NCI-H748 treated with DMSO at 0.1 percent for 48 hours (cell line): Measurements from ENCODE around the gene TYW3.
A peak's percentile ranks its signal among the peaks of the same experiment; 100 is the strongest.
"Not testable (repeated sequence)": the region's sequence is repeated elsewhere in the genome, so short reads cannot be mapped to it uniquely, and the experiment has no call there.

Experiments
- DNase-seq: peaks from one replicate; lab custom pipeline; 2025; lab: John Stamatoyannopoulos, UW

The TYW3 gene

GRCh38 chr1:74731399-74732052 is 1.4 kb upstream of the TYW3 start:
- no peak for DNase-seq

DNA sequence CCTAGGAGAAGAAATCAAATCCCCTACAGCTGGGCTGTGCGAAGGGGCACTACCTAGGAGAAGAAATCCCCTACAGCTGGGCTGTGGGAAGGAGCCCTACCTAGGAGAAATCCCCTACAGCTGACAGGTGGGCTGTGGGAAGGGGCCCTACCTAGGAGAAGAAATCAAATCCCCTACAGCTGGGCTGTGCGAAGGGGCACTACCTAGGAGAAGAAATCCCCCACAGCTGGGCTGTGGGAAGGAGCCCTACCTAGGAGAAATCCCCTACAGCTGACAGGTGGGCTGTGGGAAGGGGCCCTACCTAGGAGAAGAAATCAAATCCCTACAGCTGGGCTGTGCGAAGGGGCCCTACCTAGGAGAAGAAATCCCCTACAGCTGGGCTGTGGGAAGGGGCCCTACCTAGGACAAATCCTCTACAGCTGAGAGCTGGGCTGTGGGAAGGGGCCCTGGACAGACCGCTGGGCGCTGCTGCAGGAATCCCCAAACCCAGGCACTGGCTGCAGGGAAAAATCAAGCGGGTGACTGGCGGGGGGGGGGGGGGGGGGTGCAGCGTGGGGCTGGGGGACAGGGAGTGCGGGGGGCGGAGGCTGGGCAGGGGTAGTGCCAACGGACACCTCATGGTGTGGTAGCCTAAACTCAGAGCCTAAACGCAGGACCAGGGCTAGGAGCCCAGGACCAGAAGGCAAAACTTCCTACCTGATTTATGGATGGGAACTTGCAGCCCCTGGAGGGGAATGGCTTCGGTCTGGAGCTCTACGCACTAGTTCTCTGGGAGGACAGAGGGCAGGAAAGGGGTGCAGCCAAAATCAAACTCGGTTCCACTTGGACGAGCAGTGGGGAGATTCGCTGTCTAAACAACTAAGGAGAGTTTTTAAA is 643 bp upstream of the TYW3 start:
- DNase-seq, result not testable (repeated sequence)

DNA sequence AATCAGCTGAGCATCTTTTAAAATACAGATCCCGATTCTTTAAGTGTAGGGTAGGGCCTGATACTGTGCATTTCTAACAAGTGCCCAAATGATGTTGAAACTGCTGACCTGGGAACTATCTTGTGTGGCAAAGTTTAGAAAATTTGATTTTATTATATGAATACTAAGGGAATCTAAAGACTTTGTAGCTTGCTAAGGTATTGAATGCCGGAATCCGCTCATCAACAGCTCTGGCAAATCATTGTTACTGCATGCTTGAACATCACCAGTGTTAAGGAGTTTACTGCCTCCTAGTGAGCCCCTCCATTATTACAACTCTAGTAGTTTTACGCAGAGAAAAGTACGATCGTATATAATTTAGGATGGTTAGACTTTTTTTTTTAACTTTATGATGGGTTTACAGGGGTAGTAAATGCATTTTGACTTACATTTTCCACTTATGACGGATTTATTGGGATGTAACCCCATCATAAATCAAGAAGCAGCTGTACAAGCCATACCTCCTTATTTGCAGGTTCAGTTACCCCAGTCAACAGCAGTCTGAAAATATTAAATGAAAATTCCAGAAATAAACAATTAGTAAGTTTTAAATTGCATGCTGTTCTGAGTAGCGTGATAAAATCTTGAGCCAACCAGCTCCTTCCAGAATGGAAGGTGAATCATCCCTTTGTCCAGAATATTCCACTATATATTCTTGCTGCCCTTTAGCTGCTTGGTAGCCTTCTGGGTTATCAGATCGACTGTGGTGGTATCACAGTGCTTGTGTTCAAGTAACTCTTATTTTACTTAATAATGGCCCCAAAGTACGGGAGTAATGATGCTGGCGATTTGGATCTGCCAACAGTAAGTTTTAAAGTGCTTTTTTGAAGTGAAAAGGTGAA is 892 bp downstream of the TYW3 start:
- DNase-seq, result peak; percentile 69

- DNase-seq, result no peak
These were observed 4.4 kb downstream of the TYW3 start for GRCh38 chr1:74737333-74737732.

- DNase-seq, result not testable (repeated sequence)
These were observed 7.5 kb downstream of the TYW3 start for GRCh38 chr1:74740307-74740980.

GRCh38 chr1:74745247-74745646 is 12.3 kb downstream of the TYW3 start:
- DNase-seq, result not testable (repeated sequence)

GRCh38 chr1:74748960-74749359 is 16.0 kb downstream of the TYW3 start:
- no peak for DNase-seq

GRCh38 chr1:74753104-74753503 is 20.2 kb downstream of the TYW3 start:
- DNase-seq, result no peak

- no peak for DNase-seq
These were observed 22.5 kb downstream of the TYW3 start for GRCh38 chr1:74755475-74755874.

- DNase-seq, result not testable (repeated sequence)
These were observed 23.7 kb downstream of the TYW3 start for GRCh38 chr1:74756650-74757049.

GRCh38 chr1:74763807-74764206 is 30.9 kb downstream of the TYW3 start:
- DNase-seq, result no peak

GRCh38 chr1:74766579-74766978 is 33.6 kb downstream of the TYW3 start:
- DNase-seq, result no peak

DNA sequence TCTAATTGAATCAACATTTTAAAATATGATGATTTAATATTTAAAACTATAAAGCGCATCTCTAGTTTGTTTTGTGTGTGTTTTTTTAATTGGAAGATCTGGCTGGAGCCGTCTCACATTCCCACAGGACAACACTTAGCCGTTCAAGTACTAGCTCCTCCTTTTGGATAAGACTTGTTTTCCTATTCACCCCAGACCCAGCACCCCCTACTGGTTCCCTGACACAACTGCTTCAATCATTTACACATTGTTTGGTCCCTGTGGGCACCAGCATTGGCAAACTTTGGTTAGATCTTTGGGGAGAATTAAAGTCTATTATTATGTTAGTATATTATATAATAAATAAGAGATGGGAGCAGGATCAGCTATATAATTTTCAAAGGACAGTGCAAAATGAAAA is 34.5 kb downstream of the TYW3 start:
- no peak for DNase-seq

GRCh38 chr1:74771913-74772515 is 39.1 kb downstream of the TYW3 start:
- peak; percentile 58 for DNase-seq

GRCh38 chr1:74772945-74773344 is 40.0 kb downstream of the TYW3 start:
- no peak for DNase-seq

GRCh38 chr1:74773582-74773981 is 40.6 kb downstream of the TYW3 start:
- DNase-seq, result no peak

- no peak for DNase-seq
These were observed 42.8 kb downstream of the TYW3 start for GRCh38 chr1:74775735-74776134.

DNA sequence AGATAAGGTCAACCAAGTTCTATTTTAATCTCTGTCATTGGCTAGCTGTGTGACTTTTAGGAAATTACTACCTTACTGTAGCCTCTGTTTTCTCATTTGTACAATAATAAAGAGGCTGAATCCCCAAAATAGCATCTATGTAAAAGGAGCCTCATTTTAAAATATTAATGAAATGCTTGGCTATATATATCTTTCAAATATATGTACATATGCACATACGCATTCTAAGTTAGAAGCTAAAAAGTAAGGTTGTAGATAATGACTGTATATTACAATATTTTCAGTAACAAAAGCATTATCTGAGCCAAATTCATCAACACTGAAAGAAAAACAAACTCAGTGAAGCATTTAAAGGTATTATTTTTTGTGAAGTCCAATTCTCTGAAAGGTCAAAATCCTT is 44.6 kb downstream of the TYW3 start:
- DNase-seq, result no peak

- DNase-seq, result no peak
These were observed 46.8 kb downstream of the TYW3 start for GRCh38 chr1:74779750-74780149.

- DNase-seq, result no peak
These were observed 47.6 kb downstream of the TYW3 start for GRCh38 chr1:74780594-74780993.

DNA sequence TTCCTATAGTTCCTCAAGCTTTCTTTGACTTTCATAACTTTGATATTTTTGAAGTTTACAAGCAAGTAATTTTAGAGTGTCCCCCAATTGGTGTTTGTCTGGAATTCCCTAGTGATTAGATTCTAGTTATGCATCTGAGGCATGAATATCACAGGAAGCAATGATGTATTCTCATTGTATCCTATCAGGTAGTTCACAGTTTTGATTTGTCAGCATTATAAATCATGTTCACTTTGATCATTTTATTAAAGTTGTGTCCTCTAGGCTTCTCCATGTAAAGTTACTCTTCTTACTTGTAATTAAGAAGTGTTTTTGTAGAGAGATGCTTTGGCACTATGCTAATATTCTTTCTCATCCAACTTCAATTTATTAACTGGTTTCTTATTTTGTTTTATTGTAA is 53.0 kb downstream of the TYW3 start:
- DNase-seq, result no peak
